ENCODE measurements around the gene KDM6A. TPM values are rescaled to one million over a fixed set of nuclear protein-coding genes. Genes with fewer than 3 reads are reported as not detected.
"Not testable (repeated sequence)": the region's sequence is repeated elsewhere in the genome, so short reads cannot be mapped to it uniquely, and the experiment has no call there.

KDM6A gene
- total RNA-seq, 1 experiment from 2014 or later: 14.4 TPM

DNA sequence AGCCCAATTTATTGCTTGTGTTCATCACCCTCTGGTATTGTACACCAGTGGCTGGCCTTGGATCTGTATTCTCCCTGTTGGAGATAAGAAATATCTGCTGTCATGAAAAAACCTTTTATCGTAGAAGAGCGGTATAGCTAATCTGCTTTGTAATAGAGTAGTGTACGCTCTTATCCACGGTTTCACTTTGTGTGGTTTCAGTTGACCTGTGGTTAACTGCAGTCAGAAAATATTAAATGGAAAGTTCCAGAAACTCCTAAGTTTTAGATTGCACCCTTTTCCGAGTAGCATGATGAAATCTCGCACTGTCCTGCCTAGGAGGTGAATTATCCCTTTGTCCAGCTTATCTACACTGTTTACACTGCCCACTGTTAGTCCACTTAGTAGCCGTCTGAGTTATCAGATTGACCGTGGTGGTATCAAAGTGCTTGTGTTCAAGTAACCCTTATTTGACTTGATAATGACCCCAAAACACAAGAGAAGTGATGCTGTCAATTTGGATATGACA is 42.4 kb downstream of the KDM6A start:
- DNase-seq (ENCODE audit: low read depth): no peak

DNA sequence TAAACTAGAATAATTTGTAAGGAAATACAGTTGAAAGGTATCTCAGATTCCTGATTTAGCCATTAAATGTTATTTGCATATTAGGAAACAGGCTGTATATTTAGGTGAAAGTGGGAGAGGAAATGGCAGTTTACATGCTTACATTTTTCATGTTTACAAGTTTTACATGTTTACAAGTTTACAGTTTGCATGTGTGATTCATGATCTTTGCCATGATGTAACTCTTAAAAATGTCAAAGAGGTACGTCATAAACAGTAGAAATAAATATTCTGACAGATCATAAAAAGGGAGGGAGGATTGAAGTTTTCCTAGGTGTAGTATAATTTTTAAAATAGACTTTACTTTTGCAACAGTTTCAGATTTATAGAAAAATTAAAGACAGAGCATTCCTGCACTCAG is 45.7 kb downstream of the KDM6A start:
- no peak for DNase-seq (ENCODE audit: low read depth)

DNA sequence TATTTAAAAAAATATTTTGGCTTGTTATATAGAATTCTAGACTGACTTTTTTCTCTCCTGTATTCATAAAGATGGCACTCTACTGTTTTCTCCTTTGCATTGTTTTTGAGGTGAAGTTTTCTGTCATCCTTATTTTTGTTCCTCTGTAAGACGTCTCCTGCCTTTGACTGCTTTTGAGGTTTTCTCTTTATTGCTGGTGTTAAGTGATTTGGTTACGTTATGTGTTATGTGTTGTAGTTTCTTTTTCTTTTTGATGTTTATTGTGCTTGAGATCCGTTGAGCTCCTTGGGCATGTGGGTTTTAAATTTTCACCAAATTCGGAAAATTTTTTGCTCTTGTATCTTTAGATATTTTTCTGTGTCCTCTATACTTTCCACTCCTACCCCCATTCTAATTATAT is 50.0 kb downstream of the KDM6A start:
- DNase-seq (ENCODE audit: low read depth): no peak

DNA sequence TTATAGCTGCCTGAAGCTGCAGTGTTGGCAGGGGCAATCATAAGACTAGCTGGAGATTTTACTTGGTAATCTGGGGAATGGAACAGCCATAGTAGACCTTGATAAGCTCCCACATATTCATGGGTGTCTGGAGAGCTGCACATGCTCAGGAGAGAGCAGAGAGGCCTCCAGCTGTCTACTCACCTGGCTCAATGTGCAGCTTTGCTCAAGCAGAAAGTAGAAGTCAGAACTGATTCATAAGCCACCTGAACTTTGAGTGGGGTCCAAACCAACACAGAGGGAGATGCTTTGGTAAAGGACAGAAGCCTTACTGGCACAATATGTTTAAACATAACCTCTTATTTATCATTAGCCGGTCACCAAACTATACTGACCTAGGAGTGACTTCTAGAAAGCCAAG is 54.4 kb downstream of the KDM6A start:
- no peak for DNase-seq (ENCODE audit: low read depth)

DNA sequence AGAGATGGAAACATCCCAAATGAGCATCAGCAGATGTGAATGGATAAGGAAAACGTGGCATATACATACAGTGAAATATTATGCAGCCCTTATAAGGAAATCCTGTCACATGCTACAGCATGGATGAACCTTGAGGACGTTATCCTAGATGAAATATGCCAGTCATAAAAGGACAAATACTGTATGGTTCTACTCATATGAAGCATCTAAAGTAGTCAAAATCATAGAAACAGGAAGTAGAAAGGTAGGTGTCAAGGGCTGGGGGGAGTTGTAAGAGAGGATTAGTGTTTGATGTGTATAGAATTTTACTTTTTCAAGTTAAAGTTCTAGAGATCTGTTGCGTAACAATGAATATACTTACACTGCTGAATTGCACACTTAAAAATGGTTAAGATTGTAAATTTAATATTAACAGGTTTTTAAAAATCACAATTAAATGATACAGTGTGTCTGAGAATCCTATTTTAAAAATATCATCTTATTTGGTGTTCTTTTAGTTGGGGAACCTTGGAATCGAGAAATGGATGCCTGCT is 58.5 kb downstream of the KDM6A start:
- DNase-seq (ENCODE audit: low read depth): no peak

DNA sequence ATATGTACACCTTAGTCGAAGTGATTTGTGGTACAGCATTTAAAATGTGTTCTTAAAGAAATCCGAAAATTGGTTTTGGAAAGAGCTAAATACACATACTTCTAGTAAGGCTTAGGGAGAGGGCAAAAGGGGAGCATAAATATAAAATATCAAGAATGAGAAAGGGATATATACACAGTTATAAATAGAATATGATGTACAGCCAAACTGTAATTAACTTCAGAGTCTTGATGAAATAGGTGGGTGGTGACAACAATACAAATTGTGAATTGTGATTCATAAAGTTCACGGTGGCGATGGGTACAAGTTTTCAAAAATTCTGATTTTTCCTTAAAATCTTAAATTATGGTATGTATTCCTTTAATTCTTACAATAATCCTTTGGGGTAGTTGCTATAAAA is 62.2 kb downstream of the KDM6A start:
- DNase-seq (ENCODE audit: low read depth): no peak

DNA sequence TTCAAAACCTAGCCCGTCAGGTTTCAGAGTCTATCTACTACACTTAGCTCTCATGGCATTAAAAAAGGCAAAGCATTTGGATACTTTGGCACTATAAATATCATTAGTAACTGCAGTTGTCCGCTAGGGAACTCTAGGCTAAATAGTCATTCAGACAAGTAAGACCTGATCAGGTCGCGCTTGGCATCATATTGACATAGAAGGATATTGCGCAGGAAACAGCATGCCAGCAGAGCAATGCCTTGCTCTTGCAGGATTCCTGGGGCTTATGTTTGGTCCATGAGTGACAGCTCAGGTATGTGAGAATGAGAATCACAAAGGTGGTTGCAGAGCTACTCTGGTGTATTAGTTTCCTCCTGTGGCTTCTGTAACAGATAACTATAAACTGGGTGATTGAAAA is 62.7 kb downstream of the KDM6A start:
- DNase-seq (ENCODE audit: low read depth): no peak

DNA sequence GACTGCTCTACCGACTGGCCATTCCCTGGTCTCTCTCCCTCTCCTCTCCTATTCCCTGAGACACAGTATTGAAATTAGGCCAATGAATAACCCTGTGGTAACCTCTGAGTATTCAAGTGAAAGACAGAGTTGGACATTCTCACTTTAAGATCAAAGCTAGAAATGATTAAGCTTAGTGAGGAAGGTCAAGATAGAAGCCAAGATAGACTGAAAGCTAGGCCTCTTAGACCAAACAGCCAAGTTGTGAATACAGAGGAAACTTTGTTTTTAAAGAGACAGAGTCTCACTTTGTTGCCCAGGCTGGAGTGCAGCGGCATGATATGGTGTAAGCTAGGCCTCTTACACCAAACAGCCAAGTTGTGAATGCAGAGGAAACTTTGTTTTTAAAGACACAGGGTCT is 64.6 kb downstream of the KDM6A start:
- DNase-seq (ENCODE audit: low read depth): no peak

DNA sequence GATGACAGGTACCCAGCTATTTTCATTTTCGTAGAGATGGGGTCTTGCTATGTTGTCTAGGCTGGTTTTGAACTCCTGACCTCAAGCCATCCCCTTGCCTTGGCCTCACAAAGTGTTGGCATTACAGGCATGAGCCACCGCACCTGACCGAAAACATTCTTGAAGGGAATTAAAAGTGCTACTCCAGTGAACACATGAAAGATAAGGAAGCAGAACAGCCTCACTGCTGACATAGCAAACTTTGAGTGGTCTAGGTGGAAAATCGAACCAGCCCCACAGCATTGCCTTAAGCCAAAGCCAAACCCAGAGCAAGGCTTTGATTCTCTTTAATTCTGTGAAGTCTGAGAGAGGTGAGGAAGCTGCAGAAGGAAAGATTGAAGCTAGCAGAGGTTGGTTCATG is 65.1 kb downstream of the KDM6A start:
- DNase-seq (ENCODE audit: low read depth): no peak

DNA sequence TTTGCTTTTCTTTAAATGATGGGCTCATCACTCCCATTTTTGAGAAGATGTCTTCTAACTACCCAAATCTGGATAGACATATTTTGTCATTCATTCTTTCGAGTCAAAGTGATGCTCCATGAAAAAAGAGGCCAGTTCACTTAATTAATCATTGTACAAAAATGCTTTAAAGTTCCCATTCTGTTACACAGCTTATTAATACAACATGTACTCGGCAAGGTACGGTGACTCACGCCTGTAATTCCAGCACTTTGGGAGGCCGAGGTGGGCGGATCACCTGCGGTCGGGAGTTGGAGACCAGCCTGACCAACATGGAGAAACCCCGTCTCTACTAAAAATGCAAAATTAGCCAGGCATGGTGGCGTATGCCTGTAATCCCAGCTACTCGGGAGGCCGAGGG is 67.6 kb downstream of the KDM6A start:
- not testable (repeated sequence) for DNase-seq (ENCODE audit: low read depth)

DNA sequence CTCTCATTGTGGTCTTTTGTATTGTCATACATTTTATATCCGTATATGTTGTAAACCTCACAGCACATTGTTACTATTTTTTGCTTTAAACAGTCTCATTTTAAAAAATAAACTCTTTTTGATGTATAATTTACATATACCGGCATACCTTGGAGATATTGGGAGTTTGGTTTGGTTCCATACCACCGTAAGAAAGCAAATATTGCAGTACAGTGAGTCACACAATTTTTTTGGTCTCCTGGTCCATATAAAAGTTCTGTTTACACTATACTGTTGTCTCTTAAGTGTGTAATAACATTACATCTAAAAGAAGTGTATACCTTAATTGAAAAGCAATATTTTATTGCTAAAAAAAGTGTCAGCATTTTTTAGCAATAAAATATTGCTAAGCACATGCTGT is 70.0 kb downstream of the KDM6A start:
- no peak for DNase-seq (ENCODE audit: low read depth)

DNA sequence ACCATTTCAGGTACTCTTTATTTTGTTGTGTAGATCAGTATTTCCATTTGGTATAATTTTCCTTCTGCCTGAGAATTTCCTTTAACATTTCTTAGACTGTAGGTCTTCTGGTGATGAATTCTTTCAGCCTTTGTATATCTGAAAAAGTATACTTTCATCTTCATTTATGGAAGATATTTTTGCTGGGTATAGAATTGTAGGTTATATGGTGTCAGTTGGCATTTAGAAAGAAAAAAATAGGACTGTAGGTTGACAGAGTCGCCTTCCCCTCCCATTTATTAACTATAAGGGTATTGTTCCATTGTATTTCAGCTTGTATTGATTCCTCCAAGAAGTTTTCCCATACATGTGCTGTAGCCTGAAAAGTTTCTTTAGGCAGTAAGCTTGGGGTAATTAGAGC is 71.9 kb downstream of the KDM6A start:
- no peak for DNase-seq (ENCODE audit: low read depth)

DNA sequence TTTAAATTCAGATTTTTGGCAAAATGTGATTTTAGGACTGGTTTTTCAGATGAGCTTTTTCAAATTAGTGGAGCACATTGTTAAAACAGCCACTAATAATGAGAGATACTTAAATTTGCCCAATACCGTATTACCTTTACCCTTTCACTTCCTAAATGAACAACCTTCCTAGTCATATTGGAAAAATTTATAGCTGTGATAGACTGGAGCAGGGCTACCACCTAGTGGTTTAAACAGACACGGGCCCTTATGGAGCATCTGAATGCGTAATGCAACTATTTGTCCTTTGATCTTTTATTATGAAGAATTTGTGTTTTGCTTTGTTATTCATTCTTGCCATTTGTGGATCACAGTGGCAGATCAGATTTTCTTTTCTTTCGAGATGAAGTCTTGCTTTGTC is 72.7 kb downstream of the KDM6A start:
- DNase-seq (ENCODE audit: low read depth): no peak

DNA sequence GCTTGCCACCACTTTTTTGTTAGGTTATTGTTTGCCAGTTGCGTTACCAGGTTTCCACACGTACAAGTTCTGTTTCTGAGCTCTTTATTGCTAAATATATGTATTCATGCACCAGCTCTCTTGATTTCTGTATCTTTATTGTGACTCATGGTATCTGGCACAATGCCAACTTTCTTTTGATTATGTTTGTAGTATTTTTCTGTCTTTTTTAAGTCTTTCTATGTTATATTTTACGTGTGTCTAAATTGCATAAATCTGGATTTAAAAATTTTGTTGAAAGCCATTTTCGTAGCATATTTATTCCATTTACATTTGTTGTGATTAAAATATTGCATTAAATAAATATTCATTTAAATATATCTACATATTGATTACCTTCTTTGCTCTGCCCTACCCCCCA is 73.8 kb downstream of the KDM6A start:
- no peak for DNase-seq (ENCODE audit: low read depth)

DNA sequence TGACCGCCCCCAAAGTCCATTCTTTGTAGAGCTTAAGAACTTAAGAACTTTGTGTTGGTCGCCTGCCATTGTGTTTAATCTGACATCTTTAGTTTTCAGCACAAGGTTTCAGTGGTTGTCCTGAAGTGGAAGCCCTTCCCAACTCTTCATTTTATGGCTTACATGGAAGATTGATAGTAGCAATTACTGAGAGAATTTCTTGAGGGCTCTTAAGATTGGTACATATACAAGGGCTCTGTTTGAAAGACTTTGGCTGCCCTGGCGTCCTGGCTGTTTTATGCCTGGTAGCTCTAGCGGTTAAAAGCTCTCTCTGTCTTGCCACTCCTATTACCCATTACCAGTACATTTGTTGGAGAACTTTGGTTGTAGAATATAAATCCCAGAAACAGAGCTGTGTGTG is 75.0 kb downstream of the KDM6A start:
- no peak for DNase-seq (ENCODE audit: low read depth)

DNA sequence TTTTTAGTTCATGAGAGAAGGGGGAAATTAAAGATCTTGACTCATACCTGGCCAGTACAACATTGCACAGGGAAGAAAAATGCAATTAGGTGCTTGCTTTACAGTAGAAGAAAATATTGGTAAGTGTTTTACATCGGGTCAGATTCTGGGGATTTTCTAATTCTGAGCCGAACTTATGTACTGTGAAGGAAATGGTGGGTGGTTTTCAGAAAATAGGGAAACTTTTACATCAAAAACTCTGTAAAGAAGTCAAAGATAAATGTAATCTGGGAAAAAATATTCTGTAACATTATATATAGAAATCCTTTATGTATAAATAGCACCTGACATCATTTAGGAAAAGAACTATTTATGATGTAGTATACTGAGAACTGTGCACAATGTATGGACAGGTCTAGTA is 75.4 kb downstream of the KDM6A start:
- no peak for DNase-seq (ENCODE audit: low read depth)

DNA sequence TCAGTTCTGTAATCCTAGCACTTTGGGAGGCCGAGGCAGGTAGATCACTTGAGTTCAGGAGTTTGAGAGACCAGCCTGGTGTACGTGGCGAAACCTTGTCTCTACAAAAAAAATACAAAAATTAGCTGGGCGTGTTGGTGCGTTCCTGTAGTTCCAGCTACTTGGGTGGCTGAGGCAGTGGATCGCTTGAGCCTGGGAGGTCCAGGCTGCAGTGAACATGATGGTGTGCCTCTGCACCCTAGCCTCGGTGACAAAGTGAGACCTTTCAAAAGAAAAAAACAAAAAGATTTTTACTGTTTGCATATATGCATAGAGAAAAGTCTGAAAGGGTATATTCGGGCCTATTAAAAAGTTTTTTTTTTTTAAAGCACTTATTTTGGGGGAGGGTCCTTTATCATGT is 76.1 kb downstream of the KDM6A start:
- DNase-seq (ENCODE audit: low read depth): no peak

DNA sequence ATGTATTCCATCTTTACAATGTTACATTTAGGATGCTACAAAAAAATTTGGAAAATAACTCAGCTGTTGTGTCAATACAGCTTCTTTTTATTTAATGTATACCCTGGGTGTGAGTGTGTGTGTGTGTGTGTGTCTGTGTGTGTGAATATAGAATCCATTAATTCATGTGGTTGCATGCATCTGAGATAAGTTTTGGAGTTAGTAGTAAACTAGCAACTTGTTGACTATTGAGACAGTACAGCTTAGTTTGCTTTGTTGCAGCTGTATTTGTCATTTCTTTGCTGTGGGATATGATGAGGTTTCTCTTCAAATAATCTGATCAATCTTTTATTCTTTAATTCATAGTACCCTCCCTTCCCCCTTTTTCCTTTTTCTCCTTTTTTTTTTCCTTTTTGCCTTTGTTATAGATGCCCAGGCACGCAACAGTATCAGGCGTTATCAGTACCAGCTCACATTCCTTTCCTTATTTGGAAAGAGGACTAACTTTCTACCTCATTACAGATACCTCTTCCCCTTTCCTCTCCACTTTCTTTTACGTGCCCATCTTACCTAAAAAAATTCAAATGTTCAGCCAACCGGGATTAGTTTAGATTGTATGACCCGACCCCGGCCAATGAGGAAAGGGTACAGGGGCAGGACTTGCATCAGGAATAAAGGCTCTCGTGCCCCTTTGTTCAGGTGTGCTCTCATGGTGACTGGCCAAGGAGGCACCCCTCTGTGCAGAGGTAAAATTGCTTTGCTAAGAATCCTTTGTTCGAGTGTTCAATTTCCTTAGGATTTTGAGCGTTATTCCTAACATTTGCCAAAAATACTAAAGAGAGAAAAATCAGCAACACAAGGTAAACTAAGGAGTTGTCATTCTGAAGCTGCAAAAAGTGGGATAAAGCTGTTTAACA is 77.7 kb downstream of the KDM6A start:
- DNase-seq (ENCODE audit: low read depth): not testable (repeated sequence)

DNA sequence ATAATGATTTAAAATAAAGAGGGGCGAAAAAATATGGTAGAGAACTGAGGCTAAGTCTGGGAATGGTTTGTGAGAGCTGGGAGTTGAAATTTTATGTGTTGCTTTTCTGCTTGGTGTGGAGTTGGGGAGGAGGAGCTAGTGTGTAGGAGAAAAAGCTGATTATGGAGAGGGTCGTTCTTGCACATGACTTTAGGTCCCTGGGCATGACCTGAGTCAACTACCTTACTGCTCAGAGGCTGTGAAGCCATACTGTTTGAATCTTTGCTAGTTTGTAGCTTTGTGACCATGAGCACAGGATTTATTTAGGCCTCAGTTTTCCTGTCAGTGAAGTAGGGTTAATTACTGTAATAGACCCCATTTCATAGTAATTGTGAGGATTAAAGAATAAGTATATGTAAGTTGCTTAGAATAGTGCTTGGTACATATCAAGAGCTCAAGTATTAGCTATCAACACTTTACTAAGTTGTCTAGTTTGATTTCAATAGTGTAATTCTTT is 78.6 kb downstream of the KDM6A start:
- no peak for DNase-seq (ENCODE audit: low read depth)

DNA sequence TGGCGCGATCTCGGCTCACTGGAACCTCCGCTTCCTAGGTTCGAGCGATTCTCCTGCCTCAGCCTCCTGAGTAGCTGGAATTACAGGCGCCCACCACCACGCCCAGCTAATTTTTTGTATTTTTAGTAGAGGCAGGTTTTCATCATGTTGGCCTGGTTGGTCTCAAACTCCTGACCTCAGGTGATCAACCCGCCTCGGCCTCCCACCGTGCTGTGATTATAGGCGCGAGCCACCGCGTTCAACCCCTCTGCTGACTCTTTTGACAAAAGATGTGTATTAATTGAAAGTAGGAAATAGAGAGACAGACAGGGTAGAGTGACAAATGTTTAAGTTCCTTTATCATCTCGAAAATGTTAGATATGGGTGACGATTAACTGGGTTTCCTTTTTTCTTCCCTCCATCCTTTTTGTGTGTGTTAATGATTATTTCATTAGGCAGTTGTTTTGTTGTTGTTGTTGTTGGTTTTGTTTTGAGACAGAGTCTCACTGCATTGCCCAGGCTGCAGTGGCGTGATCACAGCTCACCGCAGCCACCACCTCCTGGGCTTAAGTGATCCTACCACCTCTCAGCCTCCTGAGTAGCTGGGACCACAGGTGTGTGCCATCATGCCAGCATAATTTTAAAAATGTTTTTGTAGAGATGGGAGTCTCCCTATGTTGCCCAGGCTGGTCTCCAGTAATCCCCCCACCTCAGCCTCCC is 79.5 kb downstream of the KDM6A start:
- DNase-seq (ENCODE audit: low read depth): no peak

DNA sequence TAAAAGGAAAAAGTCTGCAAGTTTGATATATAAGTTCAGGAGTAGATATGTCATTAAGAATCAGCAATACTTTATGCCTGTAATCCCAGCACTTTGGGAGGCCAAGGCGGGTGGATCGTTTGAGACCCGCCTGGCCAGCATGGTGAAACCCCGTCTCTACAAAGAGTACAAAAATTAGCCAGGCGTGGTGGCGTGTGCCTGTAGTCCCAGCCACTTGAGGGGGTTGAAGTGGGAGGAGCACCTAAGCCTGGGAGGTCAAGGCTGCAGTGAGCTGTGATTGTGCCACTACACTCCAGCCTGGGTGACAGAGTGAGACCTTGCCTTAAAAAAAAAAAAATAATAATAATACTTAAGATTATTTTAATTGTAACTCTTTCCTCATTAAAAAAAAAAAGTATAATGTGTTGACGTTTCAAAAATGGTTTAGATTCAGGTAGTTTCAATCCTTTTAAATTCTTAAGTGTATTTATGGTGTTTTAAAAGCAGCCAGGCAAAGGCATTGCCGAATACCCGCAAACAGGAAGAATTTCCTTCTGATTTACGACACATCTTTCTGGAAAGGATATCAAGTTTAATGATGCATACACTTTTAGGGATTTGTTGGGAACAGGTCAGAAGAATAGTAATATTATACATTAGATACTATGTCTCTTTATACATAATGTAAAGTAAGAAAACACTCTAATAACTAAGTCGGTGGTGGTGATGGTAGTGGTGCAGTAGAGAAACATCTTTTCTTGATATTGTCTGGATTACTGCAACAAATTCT is 80.9 kb downstream of the KDM6A start:
- DNase-seq (ENCODE audit: low read depth): no peak

DNA sequence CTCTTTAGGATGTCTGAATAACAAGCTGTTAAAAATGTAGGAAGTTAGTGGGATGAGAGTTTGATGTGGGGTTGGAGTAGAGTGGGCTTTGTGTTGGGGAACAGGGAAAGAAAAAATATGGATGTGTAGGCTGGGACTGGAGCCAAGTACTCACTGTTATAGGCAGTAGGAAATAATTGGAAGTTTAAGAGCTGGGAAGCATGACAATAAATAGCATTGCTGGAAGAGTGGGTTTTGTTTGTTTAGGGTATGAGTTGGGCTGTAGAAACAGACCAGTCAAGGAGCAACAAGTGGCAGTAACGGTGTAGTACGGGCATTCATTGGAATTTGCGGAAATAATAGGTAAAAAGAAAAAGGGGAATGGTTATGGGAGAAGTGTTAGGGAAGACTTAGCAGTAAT is 81.6 kb downstream of the KDM6A start:
- DNase-seq (ENCODE audit: low read depth): no peak
